HG03108 (cell line): ENCODE data around the gene HEMGN.

Source experiments
- ATAC-seq: cut with Tn5 transposase; IDR thresholded peaks from one replicate; pipeline ENCODE4 v1.9.1; 2021; ENCODE audit warnings: moderate library complexity; ENCODE audit not compliant: unreplicated experiment

The HEMGN gene

DNA sequence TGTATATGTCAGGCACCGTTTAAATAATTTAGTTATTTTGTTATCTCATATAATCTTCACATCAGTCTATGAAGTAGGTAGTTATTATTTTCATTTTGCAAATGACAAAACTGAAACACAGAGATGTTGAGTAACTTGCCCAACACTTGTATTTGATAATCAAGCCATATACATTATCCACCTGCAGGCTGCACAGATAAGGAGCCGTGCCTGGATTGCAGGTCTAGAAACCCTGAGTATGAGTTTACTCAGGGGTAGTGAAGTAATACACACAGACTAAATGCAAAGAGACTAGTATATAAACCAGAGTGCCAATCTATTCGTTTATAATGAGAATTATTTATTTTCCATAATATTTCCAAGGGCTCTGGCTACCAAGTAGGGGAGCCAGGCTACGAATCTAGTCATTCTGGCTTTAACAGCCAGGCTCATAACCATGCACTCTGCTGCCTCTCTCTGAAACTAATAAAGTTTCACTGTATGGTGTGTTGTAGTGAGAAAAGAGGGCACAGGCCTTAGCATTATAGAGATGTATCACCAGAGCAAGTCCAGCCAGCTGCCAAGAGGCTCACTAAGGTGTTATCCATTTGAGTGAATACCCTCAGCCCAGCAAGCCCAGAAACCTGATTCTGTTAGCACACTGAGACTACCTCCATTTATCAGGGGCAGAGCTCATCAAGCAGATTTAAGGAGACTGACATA is 4.5 kb downstream of the HEMGN start:
- no peak for ATAC-seq

DNA sequence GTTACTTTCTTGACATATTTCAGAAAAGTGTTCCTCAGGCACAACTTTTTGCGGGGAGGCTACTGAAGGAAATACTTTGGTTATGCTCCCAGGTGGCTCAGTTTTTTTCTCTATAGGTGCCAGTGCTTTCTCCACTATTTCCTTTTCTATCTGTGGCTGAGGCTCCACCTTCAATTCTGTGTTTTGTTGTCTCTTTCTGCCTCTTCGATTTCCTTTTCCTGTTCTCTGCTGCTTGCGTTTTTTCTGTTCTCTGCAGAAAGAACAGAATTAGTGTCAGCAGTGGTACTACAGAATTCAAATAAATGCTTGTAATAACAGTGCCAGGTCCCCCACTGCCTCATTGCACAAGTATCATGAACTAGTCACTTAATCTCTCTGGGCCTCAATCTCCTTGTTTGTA is 7.0 kb downstream of the HEMGN start:
- no peak for ATAC-seq

DNA sequence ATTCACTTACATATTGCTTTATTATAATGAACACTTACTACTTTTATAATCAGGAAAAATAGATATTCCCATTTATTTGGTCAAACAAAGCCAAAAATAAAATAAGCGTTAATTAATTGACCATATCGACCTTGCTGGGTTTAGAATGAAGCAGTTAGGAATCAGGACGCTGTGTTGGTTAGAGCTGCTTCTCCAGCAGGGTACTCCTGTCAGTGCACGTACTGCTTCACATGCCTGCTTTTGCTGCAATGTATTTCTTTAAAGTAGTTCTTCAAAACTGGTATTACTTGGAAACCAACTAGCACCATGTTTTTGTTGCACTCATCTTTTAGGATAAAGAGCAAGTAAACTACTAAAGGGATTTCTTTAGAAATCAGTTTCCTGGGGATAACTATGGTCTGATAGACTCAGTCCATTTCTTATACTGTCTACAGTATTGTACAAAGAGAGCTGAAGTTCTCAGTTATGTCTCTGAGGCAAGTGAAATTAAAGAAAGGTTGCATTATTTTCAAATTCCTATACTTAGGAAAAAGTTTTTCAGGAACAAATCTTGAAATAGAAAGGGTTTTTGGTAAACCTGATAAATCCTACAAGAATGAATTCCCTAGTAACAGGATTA is 8.9 kb downstream of the HEMGN start:
- ATAC-seq = no peak

DNA sequence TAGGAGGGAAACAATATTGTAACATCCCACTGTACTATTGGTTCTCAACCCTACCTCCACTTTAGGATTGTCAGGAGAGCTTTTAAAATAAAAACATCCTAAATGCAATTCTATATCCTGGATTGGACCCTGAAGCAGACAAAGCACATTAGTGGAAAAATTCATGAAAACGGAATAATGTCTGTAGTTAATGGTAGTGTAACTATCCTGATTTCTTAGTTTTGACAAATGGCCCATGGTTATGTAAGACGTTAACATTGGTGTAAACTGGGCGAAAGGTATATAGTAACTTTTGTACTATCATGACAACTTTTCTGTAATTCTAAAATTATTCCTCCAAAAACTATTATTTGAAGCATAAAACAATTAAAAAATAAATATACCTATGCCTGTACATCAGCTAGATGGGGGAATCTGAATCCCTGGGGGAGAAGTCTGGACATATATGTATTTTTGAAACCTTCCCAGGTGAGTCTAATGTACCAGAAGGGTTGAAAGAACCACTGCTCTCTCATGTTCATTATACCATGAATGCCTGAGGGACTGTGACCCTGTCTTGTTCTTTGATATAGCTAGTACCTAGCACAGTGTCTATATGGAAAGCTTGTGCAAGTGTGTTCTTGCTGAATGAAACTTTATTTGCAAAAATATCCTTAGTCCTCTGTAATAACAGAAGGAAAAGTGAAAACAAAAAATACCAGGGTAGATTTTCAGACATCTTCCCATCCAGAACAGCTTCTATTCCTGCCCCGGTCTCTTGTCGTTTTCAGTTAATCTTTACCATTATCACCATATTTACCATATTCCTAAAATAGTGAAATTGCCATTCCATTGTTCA is 12.3 kb downstream of the HEMGN start:
- ATAC-seq = no peak

DNA sequence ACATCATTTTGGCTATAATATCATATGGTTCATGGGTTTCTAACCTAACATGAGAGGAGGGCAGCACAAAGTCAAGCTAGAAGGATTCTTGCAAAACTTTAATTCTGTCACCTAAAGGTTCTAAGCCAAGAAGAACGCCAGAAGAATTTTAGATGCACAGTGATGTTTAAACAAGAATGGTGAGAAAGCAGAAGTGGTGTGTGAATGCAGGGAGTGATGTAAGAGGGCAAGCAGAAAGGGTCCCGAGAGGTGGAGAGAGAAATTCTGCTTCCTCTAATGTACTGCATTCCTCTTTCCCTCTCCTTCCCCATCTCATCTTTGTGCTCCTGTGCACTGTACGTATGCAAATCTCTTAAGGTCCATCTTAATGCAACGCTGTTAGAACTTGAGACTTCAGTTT is 13.6 kb downstream of the HEMGN start:
- ATAC-seq = no peak

DNA sequence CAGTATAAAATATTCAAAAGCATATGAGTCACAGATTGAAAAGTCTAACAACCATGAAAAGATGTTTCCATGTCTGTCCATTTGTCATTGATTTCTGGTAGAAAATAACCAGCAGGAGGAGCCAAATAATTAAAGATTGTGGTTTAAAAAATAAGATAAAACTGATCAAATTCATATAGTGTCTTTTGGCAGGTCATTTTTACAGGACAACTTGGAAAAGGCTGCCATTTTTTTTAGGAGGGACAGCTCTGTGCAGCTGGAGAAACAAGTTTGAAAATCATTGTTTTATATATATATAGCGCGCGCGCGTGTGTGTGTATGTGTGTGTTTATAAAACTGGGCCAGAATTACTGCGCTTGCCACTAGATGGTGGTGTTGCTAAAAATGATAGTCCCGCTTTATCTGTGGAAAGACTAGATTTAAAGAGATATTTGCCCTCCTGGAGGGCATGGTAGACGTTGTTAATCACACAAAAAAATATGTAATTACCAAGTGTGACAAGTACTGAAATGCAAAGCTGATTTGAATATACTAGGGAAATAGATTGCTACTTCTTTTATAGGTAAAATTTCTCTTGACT is 14.4 kb downstream of the HEMGN start:
- ATAC-seq = peak; percentile 41

DNA sequence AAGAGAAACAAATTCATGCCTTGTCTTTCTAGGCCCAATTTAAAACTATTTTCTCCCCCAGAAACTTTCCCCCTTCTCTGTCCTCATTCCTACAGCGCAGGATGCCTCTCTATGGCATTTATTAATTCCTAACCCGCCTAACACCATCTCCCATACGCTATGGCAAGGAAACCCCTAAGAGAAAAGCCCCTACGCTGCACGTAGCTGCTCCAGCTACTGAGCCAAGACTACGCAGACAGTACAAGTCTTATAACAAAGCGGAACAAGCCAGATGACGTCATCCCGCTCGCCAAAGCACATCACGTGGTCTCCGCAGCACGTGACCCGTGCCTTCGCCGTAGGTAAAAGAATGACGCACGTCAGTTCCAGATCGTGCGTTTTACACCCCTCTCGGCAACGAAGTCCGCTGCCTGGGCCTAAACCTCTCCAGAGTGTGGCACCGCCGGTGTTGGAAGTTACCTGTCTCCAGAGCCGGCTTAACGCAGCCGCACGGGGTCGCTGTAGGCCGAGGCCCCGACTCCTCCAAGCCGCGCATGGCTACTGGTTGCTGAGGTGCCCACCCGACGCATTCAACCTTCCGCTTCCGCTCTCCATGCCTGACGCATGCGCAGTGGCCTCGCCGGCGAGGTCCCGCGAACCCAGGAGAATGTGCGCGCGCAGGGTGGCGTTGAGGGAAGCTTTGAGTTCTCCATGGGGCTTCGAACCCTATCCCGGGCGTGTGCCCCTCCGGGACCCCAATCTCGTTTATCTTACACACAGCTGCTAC is 15.8 kb downstream of the HEMGN start, which contains the start of gene TRMO:
TSS of gene TRMO (minus strand) at position 542 of the 766 bp plus-strand sequence. CDS start at position 535, 7 bp downstream.
- ATAC-seq = peak; percentile 77

DNA sequence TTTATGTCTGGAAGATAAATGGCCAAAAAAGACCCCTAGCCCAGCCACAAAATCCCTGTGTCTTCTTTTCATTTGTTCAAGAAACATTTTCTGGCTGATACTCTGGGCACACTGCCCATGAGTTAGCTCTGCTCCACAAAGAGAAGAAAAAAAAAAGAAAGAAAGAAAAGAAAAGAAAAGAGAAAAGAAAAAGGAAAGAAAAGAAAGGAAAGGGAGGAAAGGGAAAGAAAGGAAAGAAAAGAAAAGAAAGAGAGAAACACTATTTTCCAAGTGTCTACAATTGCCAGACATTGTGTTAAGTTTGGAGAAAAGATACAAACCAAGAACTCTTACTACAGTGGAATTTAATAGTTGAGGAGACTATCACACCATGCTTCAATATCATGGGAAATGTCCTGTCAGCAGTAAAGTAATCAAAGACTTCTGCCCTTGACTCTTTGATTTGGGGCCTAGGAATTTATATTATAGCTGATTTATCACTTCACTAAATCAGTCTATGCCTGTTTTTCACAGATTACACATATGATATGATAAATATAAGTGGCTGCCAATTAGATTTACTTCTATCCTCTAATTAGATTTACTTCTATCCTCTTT is 18.7 kb downstream of the HEMGN start:
- ATAC-seq = no peak

DNA sequence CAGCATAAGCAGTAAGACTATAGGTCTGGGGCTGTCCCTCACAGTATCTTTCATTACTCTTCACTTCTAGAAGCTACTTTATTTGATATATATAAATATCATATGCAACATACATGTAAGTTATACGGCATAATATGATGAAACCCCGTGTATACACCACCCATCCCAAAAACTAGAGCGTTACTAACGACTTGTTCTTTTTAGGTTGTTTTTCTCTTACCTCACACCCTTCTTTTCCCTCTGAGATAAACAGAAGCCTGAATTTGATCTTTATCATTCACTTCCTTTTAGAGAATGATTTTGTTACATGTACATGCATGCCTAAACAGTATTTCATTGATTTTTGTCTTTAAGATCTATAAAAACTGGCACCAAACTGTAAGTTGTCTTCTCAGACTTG is 19.4 kb downstream of the HEMGN start:
- ATAC-seq = no peak

DNA sequence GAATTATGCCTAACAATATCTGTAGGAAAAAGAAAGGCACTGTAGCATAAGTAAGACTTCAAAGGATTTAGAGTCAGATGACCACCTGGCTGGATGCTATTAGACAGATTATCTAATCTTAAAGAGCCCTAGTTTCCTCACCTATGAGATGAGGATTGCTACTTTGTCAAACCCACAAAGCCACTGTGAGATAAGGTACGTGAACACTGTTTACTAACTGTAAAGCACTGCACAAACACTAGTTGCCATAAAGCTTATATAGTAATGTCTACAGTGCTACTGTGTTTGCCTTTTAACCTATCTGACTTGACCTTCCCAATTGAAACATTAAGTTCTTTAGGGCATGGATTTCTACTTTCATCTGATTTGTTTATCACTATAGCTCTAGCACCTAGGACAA is 26.0 kb downstream of the HEMGN start:
- ATAC-seq = no peak

DNA sequence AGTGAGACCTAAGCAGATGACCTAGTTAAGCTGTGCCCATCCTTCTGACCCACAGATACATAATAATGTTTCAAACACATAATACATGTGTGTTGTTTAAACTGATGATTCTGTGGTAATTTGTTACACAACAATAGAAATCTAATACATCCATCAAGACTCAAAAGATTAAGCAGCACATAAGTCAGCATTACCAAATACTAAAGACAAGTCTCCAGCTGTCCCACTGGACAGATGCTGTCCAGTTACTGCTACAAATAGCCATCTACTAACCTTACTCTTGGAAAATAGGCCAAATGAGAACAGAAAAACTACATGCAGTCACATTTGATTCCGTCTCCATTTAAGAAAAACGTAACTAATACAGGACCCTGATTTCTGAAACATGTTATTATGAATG is 26.4 kb downstream of the HEMGN start:
- no peak for ATAC-seq

DNA sequence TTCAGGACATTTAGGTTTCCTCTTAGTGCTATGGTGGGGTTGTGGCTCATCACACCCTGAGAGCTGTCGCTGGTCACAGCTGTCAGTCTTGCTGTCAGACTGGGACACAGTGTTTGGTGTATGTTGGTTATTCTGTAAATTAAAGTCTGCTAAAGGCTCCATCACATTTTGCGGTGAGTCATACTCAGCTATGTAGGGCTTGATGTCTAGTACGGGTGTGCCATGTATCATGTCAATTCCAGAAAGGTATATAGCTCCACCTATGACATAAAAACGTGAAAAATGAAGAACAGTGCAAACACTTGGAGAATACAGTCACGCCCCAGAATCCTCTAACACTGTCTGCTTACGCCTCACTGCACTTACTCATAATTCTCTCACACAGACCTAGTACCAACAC is 27.6 kb downstream of the HEMGN start:
- no peak for ATAC-seq

DNA sequence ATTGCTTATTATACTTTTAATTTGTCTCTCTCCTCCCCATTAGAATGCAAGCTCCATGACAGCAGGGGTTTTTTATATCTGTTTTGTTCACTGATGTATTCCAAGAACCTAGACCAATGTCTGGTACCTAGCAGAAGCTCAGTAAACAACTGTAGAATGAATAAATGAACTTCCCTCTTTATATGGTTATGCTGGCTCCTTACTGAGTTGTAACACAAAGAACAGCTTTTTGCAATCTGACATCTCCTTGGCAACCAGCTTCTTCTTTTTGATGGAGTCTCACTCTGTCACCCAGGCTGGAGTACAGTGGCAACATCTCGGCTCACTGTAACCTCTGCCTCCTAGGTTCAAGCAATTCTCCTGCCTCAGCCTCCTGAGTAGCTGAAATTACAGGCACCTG is 29.3 kb downstream of the HEMGN start:
- ATAC-seq = no peak

DNA sequence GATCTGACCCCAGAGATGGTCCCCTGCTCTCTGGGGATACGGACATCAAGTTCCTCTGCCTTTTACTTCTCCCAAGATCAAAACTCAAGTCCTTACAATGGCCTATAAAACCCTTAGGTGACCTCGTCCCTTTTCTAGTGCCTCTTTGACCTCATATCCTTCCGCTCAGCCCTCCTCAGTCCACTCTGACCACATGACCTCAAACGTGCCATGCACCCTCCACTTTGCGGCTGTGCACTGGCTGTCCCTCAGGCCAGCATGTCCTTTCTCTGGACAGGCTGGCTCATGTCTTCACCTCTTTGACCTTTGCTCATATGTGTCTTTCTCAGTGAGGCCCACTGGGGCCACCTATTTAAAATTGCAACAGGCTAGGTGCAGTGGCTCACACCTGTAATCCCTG is 30.3 kb downstream of the HEMGN start:
- ATAC-seq = no peak

DNA sequence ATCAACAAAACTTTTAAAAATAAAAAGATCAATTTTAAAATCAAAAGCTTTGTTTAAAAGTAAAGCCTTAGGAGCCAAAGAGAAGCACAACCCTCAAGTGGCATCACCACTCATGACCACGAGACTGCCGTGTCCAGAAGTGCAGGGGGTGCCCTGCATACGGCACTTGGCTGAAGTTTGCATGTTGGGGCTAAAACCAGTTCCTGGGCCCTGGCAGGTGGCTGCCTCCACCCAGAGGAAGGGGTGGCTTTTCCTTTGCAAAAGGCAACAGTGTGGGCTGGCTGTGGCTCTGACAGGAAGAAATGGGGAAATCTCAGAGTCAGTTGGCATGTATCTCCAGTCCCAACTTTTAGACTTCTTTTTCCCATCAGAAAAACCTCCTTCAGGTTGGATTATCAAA is 30.9 kb downstream of the HEMGN start:
- ATAC-seq = no peak

DNA sequence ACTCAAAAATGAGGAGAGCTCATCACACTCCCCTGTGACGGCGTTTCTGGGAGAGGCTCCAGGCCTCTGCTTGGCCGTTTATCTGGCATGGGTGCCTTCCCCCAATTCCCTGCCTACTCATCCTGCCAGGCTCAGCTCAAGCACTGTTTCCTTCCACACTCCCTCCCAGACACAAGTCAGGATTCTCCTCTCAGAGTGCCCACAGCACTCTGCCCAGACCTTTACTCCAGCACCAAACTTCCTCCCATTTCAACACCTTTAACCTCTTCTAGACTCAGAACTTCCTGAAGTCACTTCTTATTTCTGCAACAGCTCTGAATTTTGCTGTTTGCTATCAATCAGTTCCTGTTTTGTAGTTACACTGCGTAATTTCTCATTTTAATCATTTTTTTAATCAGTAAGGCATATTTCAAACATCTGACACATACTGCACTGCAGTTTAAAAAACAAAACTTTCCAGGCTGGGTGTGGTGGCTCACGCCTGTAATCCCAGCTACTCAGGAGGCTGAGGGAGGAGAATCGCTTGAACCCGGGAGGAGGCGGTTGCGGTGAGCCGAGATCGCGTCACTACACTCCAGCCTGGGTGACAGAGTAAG is 31.6 kb downstream of the HEMGN start:
- ATAC-seq = no peak

DNA sequence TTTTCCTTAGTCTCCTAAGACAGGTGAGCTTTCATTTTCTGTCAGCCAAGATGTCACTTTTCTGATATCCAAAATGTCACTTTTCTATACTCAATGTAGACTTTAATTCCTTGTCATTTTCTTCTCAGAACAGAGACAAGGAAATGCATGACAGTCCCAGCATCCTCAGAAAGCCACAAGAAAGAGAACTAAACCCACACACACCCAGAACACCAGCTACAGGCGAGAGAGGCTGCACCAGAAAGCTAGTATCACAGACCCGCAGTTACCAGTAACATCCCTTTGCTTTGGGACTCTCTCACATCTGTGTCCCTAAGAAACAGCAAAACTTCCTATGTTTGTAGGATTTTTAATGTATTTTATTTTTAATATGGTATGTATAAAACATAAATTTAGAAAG is 32.7 kb downstream of the HEMGN start:
- ATAC-seq = no peak

DNA sequence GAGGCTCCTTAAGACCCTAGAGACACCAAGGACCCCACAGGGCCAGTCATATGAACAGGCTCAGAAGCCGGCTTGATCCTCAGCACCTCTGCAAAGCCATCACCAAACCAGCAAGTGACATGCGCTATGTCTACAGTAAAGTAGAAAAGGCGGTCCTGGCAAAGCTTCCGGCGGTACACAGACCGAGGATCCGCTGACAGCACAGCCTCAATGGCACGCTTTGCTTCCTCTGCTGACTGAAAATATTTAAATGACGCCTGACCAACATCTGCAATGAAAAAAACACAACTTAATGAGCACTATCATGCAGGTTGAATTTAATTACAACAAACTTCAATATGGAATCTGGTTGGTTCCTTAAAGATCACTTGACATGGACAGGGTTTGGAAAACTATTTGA is 33.2 kb downstream of the HEMGN start:
- ATAC-seq = no peak

DNA sequence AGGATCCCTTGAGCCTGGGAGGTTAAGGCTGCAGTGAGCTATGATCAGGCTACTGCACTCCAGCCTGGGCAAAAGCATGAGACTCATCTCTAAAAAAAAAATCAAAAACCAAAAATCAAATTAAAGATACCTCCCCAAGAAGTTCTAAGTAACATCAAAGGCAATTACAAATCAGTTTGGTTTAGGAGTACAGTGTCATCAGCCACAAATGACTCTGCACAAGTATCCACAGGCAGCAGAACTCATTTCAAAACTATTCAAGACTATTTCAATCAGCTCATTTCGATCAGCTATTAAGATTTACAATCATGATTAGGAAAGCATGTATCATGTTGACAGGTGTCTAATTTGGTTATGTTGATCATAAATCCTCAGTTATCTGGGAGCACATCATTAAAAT is 34.8 kb downstream of the HEMGN start:
- no peak for ATAC-seq
